Epithelial cell of prostate (primary cell): ENCODE measurements around the gene VPREB3.

Experiments used
- DNase-seq: peaks from one replicate; pipeline ENCODE4 v3.0.0-alpha.2; 2011; ENCODE audit warnings: low read depth, low spot score
- H3K27ac ChIP-seq: fragments of 450-650 bp; 2 replicates; pipeline ENCODE4 v1.5.1; 2017; ENCODE audit warnings: mild to moderate bottlenecking

Gene VPREB3

DNA sequence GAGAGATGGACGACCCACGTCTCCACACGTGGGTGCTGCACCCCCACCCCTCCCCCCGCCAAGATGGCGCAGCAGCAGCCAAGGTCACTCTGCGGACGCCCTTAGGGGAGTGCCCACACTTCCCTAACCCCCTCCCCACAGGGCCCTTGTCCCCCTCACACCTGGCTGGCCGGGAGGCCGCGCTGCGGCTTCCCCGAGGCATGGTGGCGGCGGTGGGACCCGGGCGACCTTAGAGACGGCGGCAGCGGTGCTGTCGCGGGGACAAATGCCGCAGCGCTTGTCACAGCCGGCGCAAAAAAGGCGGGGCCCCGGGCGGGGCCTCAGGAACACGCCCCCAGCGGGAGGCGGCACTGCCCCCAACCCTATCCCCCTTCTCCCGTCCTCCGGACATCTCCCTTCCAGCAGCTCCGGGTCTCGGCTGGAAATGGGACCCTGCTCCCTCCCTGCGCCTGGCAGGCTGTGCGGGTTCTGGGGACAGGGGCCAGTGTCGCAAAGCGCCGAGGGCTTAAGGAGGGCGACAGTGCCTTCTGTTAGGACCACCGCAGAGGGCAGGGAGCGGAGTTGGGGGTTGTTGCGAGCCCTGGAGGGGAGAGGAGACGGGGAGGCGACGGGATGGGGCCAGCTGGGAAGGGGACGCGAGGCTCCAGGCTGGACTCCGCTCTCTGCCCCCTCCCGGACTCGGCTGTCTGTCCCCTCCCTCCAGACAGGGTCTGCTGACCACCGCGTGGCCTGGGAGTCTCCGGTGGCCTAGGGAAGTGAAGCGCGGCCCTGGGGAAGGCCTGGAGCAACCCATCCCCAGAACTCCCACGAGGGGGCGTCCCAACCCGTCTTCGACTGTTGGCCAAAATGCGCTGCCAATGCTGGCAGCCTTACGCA, 13.7 kb upstream of the VPREB3 start, which contains the start of gene CHCHD10:
TSS of gene CHCHD10 (minus strand) at position 300 of the 876 bp plus-strand sequence. CDS start at position 202, 98 bp downstream.
- no peak for DNase-seq
- H3K27ac ChIP-seq, result no peak within 1 kb of the TSS

DNA sequence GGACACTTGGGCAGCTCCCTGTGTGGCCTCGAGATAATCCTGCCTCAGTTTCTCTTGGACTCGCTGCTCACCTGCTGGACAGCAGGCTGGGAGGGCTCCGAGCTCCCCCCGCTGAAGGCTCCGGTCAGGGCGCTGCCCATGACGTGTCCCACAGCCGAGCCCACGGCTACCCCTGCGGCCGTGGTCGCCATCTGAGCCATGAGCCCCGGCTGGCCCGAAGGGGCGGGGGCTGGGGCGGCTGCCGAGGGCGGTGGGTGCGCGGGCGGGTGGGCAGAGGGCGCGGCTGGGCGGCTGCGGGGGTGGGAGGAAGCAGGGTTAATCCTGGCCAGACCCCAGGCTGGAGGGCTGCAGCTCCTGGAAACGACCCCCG, 13.1 kb upstream of the VPREB3 start:
- H3K27ac ChIP-seq, result no peak overlapping the region
- no peak for DNase-seq

DNA sequence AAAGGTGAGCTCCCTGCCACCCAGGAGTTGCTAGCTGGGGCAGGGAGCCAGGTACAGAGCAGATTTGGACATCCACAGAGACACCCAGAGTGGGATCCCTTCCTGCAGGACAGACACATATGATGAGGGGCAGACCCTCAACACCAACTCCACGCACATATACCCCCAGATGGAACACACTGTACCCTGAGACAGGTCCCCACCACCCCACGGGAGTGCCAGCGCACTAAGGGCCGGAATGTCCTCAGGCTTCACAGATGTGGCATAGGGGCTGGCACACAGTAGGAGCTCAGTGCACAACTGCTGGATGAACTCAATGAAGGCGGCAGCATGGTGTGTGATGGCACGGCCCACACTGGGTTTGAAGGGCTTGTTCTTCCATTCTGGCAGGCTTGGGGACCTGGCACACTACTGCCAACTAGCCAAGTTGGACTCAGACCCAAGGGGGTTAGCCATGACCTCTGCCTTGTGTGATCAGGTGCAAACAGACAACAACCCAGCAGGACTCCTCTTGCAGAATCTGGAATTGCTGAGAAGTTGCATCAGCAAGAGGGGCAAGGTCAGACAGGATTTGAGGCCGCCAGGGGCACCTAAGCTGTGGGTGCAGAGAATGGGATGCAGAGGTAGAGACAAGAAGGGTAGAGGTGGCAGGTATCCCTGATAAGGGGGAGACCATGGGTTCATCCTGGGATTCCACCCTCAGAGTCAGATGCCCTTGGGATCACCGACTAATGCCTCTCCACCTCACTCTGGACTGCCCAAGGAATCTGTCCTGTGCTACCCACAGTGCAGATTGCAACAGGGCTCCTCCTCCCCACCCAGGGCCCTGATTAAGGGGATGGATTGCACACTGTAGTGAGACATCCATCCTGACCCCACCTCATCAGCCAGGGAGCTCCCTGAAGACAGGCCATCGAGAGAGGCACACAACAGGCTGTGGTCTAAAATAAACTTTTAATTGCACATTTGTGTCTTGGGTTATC, 11.0 kb upstream of the VPREB3 start:
- no peak overlapping the region for H3K27ac ChIP-seq
- DNase-seq, result no peak

DNA sequence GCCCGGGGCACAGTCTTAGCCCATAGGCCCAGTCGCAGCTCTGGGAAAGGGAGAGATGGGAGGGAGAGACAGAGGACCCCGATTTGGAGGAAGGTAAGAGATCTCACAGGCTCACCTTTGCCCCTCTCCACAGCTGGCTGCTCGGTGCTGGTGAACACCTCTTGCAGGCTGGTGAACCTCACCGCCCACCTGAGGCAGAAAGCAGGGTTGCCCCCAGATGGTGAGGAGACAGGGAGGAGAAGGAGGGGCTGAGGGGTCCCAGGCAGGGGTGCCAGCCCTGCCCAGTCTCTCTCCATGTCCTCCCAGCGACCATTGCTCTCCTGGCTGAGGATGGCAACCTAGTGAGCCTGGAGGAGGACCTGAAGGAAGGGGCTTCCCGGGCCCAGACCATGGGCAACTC, 9.7 kb upstream of the VPREB3 start:
- H3K27ac ChIP-seq, result no peak overlapping the region
- DNase-seq, result no peak

DNA sequence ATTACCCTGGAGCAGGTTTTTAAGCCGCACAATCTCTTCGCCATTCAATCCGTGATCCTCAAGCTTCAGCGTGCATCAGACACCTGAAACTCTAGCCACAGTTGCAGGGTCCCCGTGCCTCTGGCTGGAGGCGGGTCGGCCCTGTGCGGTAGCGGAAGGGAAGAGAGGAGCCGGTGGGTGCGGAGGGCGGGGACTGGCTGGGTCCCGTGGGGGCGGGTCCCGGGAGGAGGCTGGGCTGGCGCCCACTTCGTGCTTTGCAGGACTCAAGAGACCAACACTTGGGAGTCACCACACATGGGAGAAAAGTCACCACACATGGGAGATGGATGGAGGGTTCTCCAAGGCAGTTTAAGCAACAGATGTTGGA, 9.3 kb upstream of the VPREB3 start:
- no peak overlapping the region for H3K27ac ChIP-seq
- no peak for DNase-seq

DNA sequence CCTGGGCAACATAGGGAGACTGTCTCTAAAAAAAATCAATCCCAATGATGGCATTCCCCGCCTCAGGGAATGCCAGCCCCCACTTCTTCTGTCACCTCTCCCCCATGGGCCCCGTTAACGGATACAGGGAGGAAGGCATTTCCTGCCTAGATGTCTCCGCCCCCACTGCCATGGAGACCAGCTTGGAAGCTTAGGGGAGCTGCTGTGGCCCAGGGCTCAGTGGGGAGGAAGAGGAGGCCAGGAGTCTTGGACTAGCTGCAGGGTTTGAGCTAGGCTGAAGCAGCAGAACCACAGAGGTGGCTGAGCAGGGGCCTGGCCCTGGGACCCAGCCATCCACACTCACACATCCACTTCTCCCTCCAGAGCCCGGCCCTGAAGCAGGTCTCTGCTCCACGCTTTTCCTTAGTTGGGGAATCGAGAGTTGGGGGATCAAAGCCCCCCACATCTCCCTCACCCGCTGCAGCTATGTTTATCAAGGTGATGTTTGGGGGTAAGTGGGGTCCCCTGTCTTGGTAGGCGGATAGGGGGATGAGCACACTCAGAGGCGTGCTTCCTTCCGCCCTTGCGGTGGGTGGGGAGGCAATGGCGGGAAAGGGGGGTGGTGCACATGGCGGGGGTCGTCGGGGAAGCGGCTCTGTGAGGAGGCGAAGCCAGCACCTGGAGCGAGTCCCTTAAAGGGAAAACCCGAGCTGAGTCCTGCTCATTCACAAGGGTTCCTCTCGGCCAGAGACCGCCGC, 8.8 kb upstream of the VPREB3 start, which contains the start of gene C22orf15:
TSS of gene C22orf15 (plus strand) at position 149 of the 737 bp plus-strand sequence. CDS start at position 466, 317 bp downstream.
- DNase-seq, result no peak
- H3K27ac ChIP-seq, result no peak within 1 kb of the TSS

DNA sequence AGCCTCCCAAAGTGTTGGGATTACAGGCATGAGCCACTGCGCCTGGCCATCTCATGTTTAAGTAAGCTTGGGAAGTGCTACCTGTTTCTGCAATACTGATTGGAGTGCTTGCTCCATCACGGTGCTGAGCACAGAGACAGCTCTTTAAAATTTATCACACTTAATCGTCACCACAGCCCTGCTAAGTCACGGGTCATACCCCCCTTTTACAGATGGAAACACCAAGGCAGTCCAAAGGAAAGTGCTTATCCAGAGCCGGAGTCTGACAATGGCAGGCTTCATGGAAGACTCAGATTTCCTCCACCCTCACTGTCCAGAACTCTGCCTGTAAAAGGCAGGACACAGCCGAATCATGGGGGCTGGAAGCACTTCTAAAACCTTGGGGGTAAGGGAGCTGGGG, 5.8 kb upstream of the VPREB3 start:
- no peak overlapping the region for H3K27ac ChIP-seq
- DNase-seq, result no peak

DNA sequence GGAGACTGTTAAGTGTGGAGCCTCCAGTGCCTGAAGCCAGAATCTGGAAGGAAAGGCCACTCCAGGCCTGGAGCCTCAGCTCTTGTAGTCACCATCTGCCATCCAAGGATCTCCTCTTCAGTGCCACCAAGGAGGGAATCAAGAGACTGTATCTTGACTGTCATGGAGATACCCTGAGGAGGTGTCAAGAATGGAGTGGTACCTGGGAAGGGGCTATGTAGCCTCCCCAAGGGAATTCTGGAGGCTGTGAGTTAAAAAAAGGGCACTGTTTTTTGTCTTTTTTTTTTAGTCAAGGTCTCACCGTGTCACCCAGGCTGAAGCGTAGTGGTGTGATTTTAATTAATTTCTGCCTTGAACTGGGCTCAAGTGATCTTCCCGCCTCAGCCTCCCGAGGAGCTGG, 5.3 kb upstream of the VPREB3 start:
- no peak overlapping the region for H3K27ac ChIP-seq
- DNase-seq, result no peak

DNA sequence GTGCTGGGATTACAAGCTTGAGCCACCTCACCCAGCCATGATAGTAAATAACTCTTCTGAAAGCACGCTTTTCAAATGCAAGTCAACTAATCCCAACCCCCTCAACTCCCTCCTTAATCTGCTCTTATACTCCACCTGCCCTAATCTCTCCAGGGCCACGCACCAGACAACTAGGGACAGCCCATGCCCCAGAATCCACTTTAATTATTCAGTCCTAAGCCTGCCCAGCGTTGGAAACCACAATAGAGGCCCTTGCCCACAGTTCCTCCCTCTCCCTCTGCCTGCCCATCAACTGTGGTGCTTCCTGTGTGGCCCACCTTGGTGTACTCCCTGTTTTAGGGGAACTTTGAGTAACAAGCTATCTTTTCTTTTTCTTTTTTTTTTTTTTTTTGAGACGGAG, 2.7 kb upstream of the VPREB3 start:
- H3K27ac ChIP-seq, result no peak overlapping the region
- DNase-seq, result no peak

DNA sequence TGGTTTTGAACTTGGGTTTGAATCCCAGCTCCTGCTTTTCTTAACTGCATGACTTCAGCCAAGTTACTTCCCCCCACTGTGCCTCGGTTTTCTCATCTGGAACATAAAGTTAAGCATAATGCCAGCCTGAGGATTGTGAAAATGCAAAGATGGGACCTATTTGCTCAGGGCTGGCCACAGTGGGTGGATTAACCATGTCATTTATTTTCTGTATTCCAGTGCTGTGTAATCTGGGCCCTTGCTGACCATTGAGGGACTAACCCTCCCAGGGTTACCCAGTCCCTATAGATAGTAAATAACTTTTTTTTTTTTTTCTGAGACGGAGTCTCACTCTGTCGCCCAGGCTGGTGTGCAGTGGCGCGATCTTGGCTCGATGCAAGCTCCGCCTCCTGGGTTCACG, 1.5 kb upstream of the VPREB3 start:
- DNase-seq, result no peak
- no peak overlapping the region for H3K27ac ChIP-seq

DNA sequence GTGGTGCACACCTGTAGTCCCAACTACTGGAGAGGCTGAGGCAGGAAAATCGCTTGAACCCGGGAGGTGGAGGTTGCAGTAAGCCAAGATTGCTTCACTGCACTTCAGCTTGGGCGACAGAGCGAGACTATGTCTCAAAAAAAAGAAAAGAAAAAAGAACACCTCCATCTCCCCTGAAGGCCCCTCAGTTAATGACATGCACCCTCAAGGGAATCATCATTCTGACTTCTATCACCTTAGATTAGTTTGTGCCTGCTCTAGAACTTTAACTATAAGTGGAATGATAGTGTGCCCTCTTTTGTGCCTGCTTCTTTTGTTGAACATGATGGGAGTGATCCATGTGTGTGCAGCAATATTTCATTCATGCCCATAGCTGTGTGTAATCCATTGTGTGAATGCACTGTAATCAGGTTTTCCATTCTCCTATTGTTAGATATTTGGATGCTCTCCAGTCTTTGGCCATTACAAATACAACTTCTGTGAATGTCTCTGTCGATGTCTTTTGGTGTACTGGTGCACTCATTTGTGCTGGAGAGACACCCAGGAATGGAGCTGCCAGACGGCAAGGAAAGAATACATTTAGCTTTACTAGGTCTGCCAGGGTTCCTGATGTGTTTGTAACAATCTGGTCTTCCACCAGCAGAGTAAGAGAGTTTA, 883 bp upstream of the VPREB3 start:
- no peak for DNase-seq
- H3K27ac ChIP-seq, result no peak overlapping the region

DNA sequence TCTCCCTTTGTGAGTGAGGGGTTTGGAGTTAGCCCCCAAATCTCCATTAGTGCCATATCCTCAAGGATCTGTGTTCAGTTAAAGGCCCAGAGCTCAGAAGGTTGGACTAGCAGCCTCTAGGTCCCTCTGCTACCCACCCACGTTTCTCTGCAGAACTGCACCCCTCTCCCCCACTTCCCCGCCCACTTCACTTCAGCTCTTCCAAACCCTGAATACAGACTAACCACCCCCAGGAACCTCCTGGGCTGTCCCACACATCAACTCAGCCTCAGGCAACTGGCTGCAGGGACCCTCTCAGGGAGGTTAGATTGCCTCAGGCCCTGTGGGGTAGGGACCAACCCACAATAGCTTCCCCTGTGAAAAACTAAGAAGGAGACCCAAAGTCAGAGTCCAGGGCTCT, 840 bp downstream of the VPREB3 start:
- no peak overlapping the region for H3K27ac ChIP-seq
- no peak for DNase-seq

DNA sequence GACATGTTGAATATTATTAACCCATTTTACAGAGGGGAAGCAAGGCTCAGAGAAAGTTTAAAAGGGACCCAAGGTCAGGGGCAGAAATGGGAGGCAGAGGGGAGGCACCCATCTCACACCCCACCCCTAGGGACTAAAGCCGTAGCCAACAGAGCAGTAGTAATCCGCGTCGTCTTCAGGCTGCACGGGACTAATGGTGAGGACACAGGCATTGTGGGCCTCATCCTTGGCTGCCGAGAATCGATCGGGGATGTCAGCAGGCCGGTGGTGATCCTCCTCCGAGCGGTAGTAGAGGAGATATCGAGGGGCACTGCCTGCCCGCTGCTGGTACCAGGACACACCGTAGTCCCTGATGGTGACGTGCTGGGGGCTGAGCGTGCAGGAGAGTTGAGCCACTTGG, 1.5 kb downstream of the VPREB3 start:
- no peak for DNase-seq
- H3K27ac ChIP-seq, result no peak overlapping the region

DNA sequence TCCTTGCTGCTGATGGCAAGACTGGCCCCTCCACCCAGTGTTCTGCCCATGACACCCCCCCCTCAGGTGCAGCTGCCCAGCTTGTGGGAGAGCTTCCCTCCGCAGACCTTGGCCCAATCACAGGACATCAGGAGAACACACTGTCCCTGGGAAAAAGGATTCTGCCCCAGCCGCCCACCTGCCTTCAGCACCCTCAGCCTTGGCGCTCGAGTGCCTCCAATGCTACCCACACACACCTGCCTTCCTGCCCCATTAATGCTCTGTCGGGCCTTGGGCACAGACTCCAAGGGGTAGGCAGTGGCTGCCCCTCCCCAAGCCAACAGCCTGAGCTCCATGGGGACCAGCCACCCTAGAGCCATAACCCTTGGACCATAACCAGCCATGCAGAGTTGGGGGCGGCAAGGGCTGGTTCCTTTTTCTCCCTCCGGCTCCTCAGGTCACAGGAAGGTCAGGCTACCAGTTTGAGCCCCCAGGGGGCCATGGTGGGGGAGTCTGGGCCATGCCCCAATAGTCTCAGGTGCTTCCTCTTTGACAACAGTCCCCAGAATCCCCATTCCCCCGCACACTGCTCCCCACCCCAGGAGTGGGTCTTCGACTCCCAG, 2.0 kb downstream of the VPREB3 start:
- H3K27ac ChIP-seq, result no peak overlapping the region
- no peak for DNase-seq

DNA sequence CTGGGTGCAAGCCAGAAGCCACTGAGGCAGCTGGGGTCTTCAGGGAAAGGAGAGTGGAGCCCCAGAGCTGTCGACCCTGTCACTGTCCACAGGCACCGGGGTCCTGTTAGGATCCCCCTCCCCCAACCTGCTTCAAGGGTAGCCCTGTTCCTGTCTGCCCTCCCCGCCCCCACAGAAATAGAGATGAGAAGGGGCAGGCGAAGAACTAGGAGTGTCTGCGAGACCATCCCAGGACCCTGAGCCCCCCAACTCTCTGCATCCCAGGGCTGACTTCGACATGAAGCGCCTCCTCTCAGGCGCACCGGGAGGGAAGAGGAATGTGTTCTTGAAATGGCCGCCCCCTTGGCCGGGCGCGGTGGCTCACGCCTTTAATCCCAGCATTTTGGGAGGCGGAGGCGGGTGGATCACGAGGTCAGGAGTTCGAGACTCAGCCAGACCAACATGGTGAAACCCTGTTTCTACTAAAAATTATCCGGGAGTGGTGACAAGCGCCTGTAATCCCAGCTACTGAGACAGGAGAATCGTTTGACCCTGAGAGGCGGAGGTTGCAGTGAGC, 2.7 kb downstream of the VPREB3 start:
- no peak for DNase-seq
- H3K27ac ChIP-seq, result peak overlapping the region; percentile 87

DNA sequence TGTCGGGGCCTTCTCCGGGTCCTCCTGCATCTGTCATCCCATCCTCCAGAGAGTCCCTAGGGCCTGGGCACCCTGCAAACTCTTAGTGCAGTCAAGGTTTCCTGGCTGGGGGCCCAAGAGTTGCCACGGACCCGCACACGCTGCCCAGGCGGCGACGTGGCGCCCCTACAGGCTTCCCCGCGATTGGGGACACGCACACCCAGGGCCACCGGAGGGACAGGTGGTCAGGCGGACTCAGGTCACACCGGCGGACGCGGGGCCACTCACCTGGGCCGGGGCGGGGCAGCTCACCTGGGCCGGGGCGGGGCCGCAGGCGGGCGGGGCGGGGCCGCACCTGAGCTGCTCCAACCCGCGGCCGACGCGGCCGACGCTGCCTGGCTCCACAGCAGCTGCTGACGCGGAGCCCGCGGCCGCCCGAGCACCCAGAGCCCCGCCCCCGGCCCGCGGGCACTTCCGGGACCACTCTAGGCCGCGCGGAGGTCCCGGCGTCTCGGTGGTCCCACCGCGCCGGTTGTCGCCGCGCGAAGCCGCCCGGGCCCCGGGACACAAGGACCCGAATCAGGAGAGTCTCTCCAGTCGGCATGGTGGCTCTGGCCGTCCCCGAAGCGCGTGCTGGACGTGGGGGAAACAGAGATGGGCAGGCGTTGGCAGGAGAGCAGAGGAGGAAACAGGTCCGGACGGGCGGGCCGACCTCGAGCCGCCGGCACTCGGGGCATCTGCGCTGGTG, 3.3 kb downstream of the VPREB3 start, which contains the start of gene ZNF70:
TSS of gene ZNF70 (minus strand) at position 399 of the 727 bp plus-strand sequence. CDS start 5,972 bp downstream, outside the sequence.
- DNase-seq, result no peak
- peak within 1 kb of the TSS; percentile 87 for H3K27ac ChIP-seq

DNA sequence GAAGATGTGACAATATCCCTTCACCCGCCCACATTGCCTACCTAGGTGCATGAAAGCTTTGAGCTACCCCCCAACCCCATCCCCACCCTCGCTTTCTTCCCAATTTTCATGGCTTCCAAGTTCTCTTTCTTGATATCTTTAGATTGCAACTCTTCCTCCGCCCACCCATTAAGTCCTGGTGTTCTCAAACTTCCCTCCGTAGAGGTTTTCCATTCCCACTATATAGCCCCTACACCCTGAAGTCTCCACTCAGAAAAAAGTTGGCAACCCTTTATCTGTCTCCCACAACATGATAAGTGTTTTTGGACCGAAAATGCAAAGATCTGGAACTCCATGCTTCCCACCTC, 3.9 kb downstream of the VPREB3 start:
- H3K27ac ChIP-seq, result peak overlapping the region; percentile 87
- no peak for DNase-seq

DNA sequence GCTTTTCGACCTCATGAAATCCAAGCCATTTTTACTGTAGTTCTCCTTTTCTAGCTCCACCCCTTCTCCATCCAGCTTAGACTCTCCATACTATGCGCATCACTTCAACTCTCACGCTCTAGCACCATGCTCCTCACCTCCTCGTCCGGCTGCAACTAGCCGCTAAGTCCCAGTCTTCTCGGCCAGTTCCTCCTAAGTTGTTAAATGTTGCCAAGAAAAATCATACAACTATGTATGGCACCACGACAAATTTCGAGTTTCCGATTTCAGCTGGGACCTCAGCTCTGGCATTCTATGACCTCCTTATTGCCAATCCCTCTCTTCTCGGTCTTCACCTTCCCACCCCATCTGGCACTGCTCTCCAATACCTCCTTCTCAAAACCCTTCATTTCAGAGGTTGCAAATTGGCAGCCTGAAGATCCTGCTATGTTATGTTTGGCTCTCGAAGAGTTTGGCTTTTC, 4.4 kb downstream of the VPREB3 start:
- H3K27ac ChIP-seq, result no peak overlapping the region
- no peak for DNase-seq
